Anterior cingulate cortex (tissue), 58 donors: ENCODE measurements around the gene ANKS1A.
"Not testable (repeated sequence)": the region's sequence is repeated elsewhere in the genome, so short reads cannot be mapped to it uniquely, and the experiment has no call there.

Experiments used
- DNase-seq, 58 donors: peaks; one replicate each; lab custom pipeline; 2025; lab: John Stamatoyannopoulos, UW

Gene ANKS1A

DNA sequence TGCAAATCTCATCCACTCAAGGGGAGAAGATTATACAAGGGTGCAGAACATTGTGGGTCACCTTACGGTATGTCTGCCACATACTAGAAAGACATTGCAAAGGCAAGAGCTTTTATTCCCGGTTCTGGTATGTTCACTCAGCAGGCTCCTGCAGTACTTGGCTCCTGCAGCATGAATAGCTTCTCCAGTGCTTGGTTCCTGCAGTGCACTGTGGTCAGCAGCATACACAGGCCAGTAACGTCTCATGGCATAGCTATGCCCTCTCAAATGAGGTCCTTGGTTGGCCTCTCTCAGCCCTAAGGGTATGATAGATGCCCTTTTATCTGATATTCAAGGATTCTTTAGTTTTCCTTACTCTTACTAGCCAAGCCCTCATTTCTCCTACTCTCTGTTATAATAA is 239.4 kb downstream of the ANKS1A start:
- DNase-seq, result no peak

DNA sequence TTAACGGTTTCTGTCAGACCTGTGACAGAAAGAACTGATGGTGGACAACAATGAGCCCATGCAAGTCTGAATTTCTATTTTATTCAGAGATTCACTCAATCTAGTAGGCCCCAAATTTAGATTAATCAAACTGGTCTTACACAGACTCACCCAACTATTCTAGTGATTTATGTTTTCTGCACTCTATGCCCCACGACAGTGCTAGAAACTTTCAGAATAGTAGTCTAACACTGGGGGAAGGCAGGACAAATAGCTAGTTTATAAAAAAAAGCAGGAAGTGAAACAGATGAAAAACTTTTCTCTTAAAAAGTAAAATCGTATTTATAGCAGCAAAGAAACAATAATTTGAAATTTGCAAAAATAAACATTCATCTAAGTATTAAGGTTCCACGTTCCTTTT is 247.1 kb downstream of the ANKS1A start:
- DNase-seq, result no peak

DNA sequence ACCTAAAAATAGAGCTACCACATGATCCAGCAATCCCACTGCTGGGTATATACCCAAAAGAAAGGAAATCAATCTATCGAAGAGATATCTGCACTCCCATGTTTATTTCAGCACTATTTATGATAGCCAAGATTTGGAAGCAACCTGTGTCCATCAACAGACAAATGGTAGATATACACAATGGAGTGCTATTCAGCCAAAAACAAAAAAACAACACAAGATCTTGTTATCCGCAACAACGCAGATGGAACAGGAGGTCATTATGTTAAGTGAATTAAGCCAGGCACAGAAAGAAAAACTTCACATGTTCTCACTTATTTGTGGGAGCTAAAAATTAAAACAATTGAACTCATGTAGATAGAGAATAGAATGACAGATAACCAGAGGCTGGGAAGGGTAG is 249.1 kb downstream of the ANKS1A start:
- not testable (repeated sequence) for DNase-seq

DNA sequence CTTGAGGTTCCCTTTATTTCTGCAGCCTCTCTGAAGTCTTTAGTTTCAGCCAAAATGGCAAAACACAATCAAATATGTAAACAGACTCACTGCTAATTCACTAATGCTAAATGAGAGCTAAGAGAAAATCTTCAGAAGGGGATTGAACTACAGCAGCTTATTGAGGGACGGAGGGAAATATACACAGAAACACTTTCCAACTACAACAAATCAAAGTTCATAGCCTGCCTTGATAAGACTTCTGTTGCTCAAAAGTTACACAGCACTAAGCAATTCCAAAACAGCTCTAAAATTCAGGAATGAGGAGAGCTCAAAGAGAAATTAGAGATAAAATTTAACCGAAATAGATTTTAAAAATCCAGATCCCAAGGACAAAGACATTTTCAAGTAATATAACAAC is 250.4 kb downstream of the ANKS1A start:
- DNase-seq, result no peak

DNA sequence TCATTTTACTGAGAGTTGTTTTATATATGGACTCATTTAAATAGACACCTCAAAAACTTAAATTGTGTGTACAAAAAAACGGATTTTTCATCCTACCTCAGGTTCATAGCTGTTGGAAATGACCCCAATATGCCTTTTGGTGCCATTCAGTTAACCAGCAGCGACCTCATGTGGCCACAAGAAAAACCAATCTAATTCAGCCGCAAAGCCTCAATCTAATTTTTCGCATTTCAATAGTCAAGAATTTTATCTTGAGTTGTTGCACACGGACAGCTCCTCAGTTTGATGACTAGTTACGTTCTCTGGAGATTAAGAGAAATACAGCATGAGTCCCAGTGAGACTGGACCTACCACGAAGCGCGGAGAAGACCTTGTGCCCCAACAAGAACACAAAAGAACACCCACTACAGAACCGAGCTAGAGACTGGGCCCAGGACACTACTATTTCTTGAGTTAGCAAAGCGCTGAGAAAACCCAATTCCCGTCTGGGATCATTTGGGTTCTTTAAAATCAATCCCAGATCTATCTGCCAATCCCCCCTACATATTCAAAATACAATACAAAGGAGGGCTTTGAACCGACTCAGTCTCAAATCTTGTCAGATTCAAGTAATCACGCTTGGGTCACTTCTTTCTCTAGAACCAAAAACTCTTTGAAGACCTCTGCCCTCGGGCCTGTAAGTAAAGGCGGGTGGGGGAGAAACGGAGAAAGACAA is 251.0 kb downstream of the ANKS1A start:
- DNase-seq, result peak in 36 of 58 donors; percentile 1 to 57 (median 20)

DNA sequence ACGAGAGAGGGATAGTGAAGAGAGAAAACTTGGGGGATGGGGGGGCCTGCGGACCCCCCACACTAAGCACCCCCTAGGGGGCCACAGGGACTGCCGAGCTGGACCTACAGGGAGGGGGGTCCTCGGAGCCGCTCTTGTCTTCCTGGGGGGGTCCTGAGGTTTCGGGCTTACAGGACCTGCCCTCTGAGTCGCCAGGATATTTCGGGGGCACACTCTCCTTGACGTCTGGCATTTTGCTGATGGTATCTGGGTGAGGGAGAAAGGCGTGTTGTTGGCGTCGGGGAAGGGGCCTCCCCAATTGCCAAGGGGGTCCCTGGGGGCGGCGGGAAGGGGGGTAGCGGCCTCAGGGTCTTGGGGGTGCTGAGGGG is 251.6 kb downstream of the ANKS1A start:
- DNase-seq, result no peak
